Ovary (tissue), 9 donors: Measurements from ENCODE around the gene RPS26. TPM values are rescaled to one million over a fixed set of nuclear protein-coding genes. Genes with fewer than 3 reads are reported as not detected.
A peak's percentile ranks its signal among the peaks of the same experiment; 100 is the strongest.
"Not testable (repeated sequence)": the region's sequence is repeated elsewhere in the genome, so short reads cannot be mapped to it uniquely, and the experiment has no call there.

Experiments used
- DNase-seq, 5 donors: peaks; one replicate each; pipeline ENCODE4 v3.0.0-alpha.2; 2019 to 2020
- H3K27ac ChIP-seq, 2 donors: fragments of 200-600 bp; one replicate each; pipeline versions ENCODE4 v1.5.1 to v1.8.0; 2019 to 2022
- H3K27me3 ChIP-seq: fragments of 200-600 bp; one replicate; pipeline ENCODE4 v1.8.0; 2022
- H3K36me3 ChIP-seq: fragments of 200-600 bp; sonication (generic); one replicate; pipeline ENCODE4 v1.5.1; 2019
- H3K4me1 ChIP-seq: one replicate; pipeline ENCODE4 v1.8.1; 2013; ENCODE audit warnings: mild to moderate bottlenecking, moderate library complexity; ENCODE audit not compliant: insufficient read depth
- H3K4me3 ChIP-seq: fragments of 200-600 bp; sonication (generic); one replicate; pipeline ENCODE4 v1.5.1; 2017
- H3K9me3 ChIP-seq, 2 donors: fragments of 200-600 bp in 1 of 2; sonication (generic) in 1 of 2; one replicate each; pipeline versions ENCODE4 v1.5.1 to v1.8.1; 2013 to 2019; ENCODE audit warnings: mild to moderate bottlenecking in 1 of 2, moderate library complexity in 1 of 2
- EP300 ChIP-seq: sonication (generic); formaldehyde crosslinking; IDR thresholded peaks from one replicate; pipeline ENCODE4 v1.6.1; 2017; ENCODE audit warnings: antibody characterized with exemption
- POLR2A ChIP-seq: fragments of 450-650 bp; IDR thresholded peaks from one replicate; pipeline ENCODE4 v1.6.1; 2017; ENCODE audit warnings: antibody characterized with exemption, mild to moderate bottlenecking, moderate library complexity
- WGBS, 3 donors: extraction: QIAGEN DNeasy Blood & Tissue Kit in 1 of 3; methylation state at CpG; one replicate each; pipeline versions ENCODE4 v1.1.5 to v1.1.7; 2013 to 2017; 5-methylcytosine and 5-hydroxymethylcytosine counted together
- intact Hi-C, 4 donors: fragments of 100-400 bp; cut with DNase I; formaldehyde crosslinking; loops; one replicate each; pipeline versions ENCODE4 v1.11.0 to v1.15.1; 2022 to 2023
- polyA plus RNA-seq, 2 donors: library from polyadenylated mRNA; stranded (reverse); fragments of 200-250 nt in 1 of 2; fragments of 350-450 nt in 1 of 2; fragmentation: Illumina TruSeq in 1 of 2; extraction: RNeasy Lipid Tissue Mini Kit (QIAGEN cat#74804) in 1 of 2; gene quantifications; one replicate each; pipeline ENCODE4 v1.2.3, GENCODE V29; 2013 to 2014
- total RNA-seq, 7 donors: library from RNA; depleted of rRNA in 2 of 7; stranded (reverse); fragments of >200 nt in 2 of 7; fragmentation: NEBNext Ultra II Directional in 3 of 7; extraction: Animal tissue kit (Norgen Biotek cat#: 25700) in 3 of 7; gene quantifications; one replicate each; pipeline versions ENCODE4 v1.1.0 to v1.2.4, GENCODE V29; 2016 to 2023
- TF ChIP-seq, protein P1 (sequence below), 3 donors: fragments of 450-650 bp in 2 of 3; fragments of 200-600 bp in 1 of 3; IDR thresholded peaks; one replicate each; pipeline versions ENCODE4 v1.5.1 to v1.8.0; 2016 to 2022; ENCODE audit warnings: antibody characterized with exemption in 3 of 3, mild to moderate bottlenecking in 1 of 3
- donor health status: DM: no; HTN: no; CAD: no; lungs with moderate emphysema.
- donor health status: DM: no; HTN: no; CAD: no.
- donor health status: Bipolar disorder and iron deficiency.
- donor health status: DM: yes; HTN: yes; CAD: no.
- donor health status: DM: no; HTN: no; CAD: no.
- donor health status: DM: yes; HTN: yes; CAD: no.

The RPS26 gene
- total and polyA plus RNA-seq, 9 donors = 16.2 to 2,562 (median 140) TPM

DNA sequence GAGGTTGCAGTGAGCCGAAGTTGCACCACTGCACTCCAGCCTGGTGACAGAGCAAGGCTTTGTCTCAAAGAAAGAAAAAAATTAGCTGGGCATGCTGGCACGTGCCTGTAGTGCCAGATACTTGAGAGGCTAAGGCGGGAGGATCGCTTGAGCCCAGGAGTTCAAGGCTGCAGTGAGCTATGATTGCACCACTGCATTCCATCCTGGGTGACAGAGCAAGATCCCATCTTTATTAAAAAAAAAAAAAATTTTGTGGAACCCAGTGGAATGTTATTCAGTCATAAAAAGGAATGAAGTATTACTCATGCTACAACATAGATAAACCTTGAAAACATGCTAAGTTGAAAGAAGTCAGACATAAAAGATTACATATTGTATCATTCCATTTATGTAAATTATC is 29.9 kb downstream of the RPS26 start:
- DNase-seq = no peak
- Histone ChIP-seq H3K4me3 (no peak overlapping the region), H3K4me1 (no peaks in the 10 kb centered on the region), H3K27ac (no peak overlapping the region), H3K27me3 (no peaks in the 10 kb centered on the region), H3K36me3 (no peaks in the 10 kb centered on the region), H3K9me3 (no peaks in the 10 kb centered on the region)
- 49 to 68% (median 55%) methylated on average over 4 of the region's 4 CpGs for WGBS, 3 donors
- intact Hi-C loops = no loop called here
- TF ChIP-seq, protein P1, sequence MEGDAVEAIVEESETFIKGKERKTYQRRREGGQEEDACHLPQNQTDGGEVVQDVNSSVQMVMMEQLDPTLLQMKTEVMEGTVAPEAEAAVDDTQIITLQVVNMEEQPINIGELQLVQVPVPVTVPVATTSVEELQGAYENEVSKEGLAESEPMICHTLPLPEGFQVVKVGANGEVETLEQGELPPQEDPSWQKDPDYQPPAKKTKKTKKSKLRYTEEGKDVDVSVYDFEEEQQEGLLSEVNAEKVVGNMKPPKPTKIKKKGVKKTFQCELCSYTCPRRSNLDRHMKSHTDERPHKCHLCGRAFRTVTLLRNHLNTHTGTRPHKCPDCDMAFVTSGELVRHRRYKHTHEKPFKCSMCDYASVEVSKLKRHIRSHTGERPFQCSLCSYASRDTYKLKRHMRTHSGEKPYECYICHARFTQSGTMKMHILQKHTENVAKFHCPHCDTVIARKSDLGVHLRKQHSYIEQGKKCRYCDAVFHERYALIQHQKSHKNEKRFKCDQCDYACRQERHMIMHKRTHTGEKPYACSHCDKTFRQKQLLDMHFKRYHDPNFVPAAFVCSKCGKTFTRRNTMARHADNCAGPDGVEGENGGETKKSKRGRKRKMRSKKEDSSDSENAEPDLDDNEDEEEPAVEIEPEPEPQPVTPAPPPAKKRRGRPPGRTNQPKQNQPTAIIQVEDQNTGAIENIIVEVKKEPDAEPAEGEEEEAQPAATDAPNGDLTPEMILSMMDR (IDR thresholded peaks at IDR 0.05) = no peak
- TF ChIP-seq POLR2A (no peak), EP300 (no peak)

DNA sequence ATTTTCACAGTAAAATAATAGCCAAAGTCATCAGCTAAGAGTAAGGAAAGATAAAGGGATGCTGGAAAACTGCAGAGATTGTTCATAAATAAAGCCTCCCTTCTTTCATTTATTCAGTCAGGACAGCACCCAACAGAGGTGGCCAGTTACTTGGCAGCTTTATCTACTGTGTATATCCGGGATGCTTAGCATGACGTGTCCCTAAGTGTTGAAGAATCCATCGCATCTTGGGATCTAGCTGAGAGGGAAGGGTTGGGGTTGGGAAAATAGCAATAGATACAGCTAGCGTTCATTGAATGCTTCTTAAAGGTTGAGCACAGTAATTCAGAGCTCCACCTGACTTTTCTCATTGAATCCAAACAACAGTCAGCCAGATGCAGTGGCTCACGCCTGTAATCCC is 32.7 kb downstream of the RPS26 start:
- H3K27me3 ChIP-seq = no peaks in the 10 kb centered on the region
- no peaks in the 10 kb centered on the region for H3K36me3 ChIP-seq
- H3K4me1 ChIP-seq = peaks cover 2% of the 10 kb centered on the region
- 77 to 81% (median 79%) methylated on average over 5 of the region's 5 CpGs for WGBS, 3 donors
- no peak for TF ChIP-seq POLR2A
- TF ChIP-seq, protein P1 (IDR thresholded peaks at IDR 0.05) = no peak
- H3K9me3 ChIP-seq = no peaks in the 10 kb centered on the region
- intact Hi-C loops = no loop called here
- H3K27ac ChIP-seq = no peak overlapping the region
- no peak for DNase-seq
- no peak overlapping the region for H3K4me3 ChIP-seq

DNA sequence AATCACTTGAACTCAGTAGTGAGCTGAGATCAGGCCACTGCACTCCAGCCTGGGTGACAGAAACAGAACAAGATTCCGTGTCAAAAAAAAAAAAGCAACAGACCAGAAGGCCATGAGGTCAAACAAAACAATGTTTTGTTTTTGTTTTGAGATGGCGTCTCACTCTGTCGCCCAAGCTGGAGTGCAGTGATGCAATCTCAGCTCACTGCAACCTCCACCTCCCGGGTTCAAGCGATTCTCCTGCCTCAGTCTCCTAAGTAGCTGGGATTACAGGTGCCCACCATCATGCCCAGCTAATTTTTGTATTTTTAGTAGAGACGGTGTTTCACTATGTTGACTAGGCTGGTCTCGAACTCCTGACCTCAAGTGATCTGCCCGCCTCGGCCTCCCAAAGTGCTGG is 36.2 kb downstream of the RPS26 start:
- WGBS, 3 donors = 67 to 77% (median 68%) methylated on average over 9 of the region's 9 CpGs
- H3K27me3 ChIP-seq = not testable (repeated sequence)

DNA sequence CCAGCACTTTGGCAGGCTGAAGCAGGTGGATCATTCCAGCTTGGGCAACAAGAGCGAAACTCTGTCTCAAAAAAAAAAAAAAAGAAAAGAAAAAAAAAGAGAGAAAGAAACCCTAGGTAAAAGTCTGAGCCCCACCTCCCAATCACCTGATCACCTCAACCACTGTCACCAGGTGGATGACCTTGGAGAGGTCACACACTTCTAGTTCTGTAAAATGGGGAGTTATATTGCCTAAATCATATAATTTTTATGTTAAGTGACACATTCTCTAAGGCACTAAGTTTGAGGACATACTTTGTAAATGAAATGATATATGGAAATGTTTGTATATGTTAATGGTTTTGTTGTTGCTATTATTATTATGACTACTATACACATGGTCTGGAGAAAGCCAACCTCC is 36.7 kb downstream of the RPS26 start:
- H3K4me1 ChIP-seq = peaks cover 5% of the 10 kb centered on the region
- intact Hi-C loops = no loop called here
- H3K27me3 ChIP-seq = no peaks in the 10 kb centered on the region
- DNase-seq = no peak
- no peak overlapping the region for H3K4me3 ChIP-seq
- H3K36me3 ChIP-seq = no peaks in the 10 kb centered on the region
- H3K9me3 ChIP-seq = no peaks in the 10 kb centered on the region
- WGBS, 3 donors = 92 to 100% (median 97%) methylated on average over 1 of the region's 1 CpG
- TF ChIP-seq, protein P1 (IDR thresholded peaks at IDR 0.05) = no peak
- TF ChIP-seq POLR2A (no peak), EP300 (no peak)
- H3K27ac ChIP-seq = no peak overlapping the region

More for the DNA sequence above, 36.2 kb downstream of the RPS26 start:
- intact Hi-C loops, H3K27ac ChIP-seq, H3K9me3 ChIP-seq, H3K36me3 ChIP-seq, H3K4me1 ChIP-seq, DNase-seq, H3K4me3 ChIP-seq: not testable (repeated sequence)

DNA sequence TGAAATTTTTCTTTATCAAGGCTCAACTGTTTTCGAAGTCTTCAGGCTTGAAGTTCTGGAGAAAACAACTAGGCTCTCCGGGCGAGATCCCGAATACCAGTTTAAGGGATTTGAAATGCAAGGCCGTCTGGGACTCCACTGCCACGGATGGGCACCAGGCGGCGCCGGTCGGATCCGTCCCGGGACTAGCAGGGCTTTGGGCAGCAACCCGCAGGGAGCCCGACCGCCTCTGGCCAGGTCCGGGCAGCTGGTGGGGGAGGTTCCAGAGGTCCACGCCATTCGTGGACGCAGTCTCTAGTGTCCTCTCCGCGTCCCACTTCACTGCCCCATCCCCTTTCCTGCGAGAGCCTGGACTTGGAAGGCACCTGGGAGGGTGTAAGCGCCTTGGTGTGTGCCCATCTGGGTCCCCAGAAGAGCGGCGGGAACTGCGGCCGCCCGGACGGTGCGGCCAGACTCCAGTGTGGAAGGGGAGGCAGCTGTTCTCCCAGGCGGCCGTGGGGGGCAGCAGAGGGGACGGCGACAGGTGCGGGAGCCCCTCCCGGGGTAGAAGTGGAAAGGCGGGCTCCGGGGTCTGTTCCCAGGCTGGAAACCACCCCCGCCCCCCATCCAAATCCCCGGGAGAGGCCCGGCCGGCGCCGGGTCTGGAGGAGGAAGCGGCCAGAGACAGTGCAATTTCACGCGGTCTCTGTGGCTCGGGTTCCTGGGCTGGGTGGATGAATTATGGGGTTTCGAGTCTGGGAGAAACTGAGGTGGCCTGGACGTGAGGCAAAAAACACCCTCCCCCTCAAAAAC is 37.4 kb downstream of the RPS26 start:
- H3K4me1 ChIP-seq = peaks cover 5% of the 10 kb centered on the region
- H3K27ac ChIP-seq = peak overlapping the region in 1 of 2 donors; percentile 7
- DNase-seq = peak; percentile 77 to 89 (median 84)
- peak overlapping the region; percentile 33 for H3K4me3 ChIP-seq
- H3K36me3 ChIP-seq = no peaks in the 10 kb centered on the region
- H3K27me3 ChIP-seq = no peaks in the 10 kb centered on the region
- intact Hi-C loops = no loop called here
- H3K9me3 ChIP-seq = no peaks in the 10 kb centered on the region
- 1 to 3% (median 2%) methylated on average over 38 to 50 of the region's 50 CpGs for WGBS, 3 donors
- TF ChIP-seq, protein P1 (IDR thresholded peaks at IDR 0.05) = peak; percentile 35 to 69 (median 64)
- TF ChIP-seq POLR2A = no peak
- no peak for TF ChIP-seq EP300
